H4 (cell line): ENCODE results near the gene AFF3. TPM values are rescaled to one million over a fixed set of nuclear protein-coding genes. Genes with fewer than 3 reads are reported as not detected.
A peak's percentile ranks its signal among the peaks of the same experiment; 100 is the strongest.

Experiments used
- DNase-seq: peaks from one replicate; pipeline ENCODE4 v3.0.0-alpha.2; 2015; ENCODE audit warnings: low spot score
- total RNA-seq: library from RNA; depleted of rRNA; stranded (reverse); fragments of >200 nt; shearing (Covaris generic); gene quantifications from 2 replicates; pipeline ENCODE4 v1.2.3, GENCODE V29; 2014

Gene AFF3
- total RNA-seq, 1 experiment from 2014 or later = 0.37 TPM

DNA sequence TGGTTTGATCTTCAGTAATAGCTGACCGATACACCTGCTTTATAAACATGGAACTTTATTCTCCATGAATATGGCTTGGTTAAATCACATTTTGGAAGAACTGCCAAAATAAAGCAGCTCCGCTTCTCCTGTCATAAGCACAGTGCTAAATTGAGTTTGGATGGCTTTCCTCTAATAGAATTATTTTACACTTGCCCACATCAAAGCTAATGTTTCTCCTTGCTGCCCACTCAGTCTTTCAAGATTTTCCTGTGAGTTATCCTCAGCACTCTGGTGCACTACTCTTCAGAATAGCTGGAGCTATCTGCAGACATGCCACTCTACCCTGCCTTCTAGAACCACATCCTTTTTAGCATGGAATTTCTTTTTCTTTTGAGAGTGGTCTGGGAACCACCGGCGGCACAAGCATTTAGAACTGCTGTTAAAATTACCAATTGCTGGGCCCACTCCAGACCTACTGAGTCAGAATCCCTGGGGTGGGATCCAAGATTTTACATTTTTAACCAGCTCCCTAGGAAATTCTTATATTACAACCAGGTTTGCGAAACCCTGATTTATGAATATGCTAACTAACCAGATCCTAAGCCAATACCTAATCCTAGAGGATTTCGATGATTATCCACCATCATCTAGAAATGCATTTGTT lies 283.3 kb downstream of the AFF3 start:
- no peak for DNase-seq

DNA sequence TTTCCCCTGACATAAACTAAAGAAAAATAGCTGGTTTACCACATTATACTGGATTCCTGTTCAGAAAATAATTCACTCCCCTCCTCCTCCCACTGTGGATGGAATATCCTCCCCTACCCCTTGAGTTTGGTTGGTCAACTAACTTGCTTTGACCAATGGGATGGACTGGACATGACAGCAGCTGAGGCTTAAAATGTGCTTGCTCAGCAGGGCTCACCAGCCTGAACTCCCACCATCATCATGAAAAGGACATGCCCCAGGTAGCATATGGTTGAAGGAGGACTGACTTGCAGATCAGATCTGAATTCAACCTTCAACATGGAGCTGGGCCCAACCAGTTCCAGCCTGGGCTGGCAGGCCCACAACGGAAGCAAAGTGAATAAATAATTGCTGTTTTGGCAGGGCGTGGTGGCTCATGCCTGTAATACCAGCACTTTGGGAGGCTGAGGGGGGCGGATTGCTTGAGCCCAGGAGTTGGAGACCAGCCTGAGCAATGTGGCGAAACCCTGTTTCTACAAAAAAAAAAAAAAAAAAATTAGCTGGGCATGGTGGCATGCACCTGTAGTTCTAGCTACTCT lies 284.4 kb downstream of the AFF3 start:
- DNase-seq = no peak

DNA sequence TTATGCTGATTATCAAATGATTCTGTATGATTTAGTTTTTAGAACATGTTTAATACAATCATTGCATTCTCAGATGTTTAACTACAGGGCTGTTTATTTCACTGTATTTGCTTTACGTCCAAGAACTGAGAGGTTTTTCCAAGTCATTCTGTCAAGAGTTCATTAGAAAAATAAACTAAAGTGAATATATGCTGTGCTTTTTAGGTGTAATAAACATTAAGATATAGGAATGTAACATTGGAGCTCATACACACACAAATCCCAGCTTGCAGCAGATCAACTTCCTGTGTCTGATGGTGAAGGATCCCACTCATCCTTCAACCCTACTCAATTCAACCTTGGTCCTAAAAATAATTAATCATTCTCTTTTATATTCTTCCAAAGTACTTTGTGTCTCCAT lies 285.0 kb downstream of the AFF3 start:
- DNase-seq = no peak

DNA sequence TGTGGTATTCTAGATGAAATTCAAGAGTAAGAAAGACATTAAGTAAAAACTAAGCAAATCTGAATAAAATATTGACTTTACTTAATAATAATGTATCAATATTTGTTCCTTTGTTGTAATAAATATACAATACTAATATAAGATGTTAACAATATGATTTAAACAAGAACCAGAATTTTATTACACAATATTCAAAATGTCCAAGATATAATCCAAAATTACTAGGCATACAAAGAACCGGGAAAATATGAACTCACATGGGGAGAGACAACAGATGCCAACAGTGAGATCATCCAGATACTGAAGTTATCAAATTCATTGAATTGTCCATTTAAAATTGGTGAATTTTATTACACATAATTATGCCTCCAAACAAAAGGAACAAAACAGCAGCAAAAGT lies 286.3 kb downstream of the AFF3 start:
- no peak for DNase-seq

DNA sequence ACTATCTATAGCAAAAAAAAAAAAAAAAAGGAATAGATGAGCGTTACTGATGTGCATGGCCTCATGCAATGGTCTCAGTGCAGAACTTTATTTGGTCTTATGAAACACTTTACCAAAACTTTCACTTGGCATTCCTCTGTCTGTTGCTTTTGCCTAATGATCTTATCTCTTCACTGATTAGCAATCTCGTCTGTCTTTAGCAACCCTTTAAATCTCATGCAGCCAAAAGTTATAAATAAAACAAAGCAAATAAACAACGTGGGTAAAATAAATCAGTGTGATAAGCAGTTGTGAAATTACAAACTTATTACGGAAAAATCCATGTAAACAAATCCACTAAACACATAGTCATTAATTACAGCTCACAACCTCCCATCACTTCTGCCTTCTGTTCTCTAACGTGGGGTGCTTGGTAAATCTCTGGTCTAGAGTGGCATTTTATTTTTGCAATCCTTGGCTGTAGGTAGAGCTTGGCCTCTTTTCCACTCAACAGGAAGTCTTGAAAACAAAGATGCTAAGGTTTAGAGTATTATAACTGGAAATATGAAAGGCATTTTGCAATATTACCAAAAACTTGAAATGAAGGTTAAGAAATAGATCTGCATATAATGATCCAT lies 288.0 kb downstream of the AFF3 start:
- DNase-seq = no peak

DNA sequence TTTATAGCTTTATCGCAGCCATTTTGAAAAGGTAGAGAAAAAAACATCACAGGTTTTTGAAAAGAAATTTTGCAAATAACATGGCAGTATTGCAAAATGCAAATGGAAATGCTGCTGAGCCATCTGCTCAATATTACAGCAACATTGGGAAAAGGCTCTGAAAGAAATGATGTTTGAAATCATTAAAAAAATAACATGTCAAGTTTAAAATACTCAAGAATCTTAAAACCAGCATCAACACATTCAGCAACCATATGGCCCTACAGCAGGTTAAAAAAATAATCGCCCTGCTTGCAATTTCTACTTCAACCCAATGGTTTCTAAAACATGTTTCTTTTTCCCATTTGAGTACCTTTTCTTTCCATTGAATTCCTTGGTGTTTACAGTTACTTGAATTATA lies 289.4 kb downstream of the AFF3 start:
- no peak for DNase-seq

DNA sequence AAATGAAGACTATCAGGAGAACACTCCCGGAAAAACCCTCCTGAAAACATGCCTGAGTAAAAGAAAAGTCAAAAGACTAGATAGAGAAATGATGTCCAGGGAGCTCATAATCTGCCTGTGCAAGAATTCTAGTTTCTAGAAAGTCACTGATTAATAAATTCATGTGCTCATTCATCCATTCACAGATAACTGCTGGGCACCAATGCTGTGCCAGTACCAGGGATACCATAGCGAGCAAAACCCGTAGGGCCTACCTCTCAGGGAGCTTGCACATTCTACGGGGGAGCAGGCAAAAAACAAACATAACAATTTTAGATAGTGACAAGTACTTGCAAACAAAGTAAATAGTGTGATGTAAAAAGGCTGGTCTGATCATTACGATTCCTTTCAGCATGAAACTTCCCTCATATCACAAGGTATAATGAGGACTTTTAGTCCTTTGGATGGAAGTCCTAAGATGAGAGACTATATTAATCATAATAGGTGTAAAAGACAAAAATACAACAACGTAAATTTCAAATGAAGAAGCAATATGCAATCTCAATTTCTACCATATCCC lies 289.9 kb downstream of the AFF3 start:
- no peak for DNase-seq

DNA sequence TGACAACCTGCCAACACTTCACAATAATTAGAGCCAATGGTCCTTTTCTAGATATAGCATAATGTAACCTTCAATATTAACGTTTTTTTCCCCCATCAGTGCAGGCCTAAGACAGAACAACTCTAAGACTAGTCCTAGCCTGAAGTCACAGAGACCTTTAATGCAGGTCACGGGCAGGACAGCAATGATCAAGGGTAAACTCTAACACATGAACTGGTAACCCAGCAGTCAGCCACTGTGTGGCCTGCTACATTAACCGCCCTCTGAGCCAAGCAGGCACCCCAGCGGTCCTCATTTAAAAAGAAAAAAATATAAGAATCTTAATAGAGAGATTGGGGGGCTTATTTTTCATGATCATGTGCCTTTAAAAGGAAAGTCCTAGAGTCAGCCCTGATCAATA lies 290.6 kb downstream of the AFF3 start:
- DNase-seq = no peak

DNA sequence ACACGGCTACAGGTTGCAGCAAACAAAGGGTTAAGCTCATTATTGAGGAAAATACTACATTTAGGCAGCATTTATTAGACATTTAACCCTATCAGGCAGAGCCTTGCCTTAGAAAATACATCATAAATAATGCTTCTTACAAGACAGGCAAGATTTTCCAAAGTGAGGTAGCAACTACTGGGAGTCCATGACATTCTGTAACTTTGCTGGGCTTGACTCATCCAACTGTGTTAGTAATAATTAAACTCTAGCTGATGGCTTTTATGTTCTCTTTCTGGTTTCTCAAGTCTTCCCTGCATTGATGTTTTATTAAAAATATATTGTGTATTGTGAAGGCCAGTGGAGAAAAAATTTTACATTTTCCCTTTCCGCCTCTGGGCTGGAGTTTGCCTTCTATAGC lies 291.3 kb downstream of the AFF3 start:
- no peak for DNase-seq

DNA sequence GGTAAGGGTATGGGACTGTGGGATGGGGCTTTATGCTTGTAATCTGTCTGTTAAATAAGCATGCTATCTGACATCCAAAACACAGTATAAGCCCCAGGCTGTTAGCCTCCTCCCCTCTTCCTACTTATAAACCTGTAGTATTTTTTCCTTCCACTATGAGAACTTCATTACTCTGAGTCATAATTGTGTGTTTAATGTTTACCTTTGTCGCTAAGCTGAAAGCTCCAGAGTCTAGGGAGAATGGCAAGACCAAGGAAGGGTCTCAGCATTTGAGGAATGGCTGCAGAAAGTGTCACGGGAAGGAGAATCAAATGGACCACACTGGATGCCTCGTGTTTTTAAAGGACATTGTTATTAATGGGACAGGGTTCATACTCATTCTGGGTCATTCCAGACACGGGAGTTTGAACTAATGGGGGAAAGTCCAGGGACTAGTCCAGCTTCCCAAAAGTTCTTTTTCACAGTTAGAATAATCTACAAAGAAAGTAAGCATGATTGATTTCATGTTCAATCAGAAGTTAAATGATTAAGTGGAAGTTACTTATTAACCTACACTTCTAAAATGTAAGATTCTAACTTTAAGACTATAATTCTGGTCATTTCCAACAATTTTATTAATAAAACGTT lies 292.2 kb downstream of the AFF3 start:
- DNase-seq = peak; percentile 46

DNA sequence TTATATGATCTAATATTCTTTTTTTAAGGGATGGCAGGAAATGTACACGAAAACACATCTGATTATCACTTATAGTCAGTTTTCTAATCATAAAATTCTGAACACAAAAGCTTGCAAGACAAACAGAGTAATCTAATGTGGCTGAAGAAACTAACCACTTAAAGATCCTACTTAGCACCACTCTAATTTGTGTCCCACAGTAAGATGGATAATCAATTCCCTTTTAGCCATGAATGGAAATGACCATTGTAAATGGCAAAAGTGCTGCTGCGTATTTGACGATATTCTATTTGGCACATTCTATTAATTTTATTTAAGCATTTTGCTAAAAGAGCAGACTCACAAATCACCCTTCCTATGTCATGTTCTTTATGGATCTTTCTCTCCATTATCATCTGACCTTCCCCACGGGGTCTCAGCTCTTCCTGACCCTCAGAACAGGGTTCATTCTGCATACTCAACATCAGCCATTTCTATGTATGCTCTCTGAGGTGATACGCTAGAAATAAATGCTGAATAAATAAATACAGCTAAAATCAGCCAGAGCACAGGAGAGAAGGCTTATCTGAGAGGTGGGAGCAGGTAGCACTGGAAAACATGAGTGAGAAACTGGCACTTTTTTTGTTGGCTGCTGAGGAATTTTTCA lies 295.8 kb downstream of the AFF3 start:
- DNase-seq = no peak

DNA sequence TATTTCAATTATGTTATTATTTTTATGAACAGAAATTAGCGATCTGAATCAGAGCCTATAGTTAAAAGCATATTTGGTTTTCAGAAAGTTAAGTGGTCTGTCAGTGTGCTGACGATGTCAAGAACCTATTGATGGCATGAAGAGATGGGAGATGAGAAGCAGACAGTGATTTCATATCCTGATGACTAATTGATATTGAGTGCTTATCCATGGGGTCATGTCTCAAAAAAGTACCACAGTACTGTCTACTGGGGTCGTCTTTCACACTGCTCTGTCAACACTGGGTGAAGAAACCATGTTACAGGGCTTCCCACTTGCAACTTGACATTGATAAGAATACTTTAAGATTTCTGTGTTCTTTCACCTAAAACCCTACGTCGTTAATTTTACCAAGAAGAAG lies 297.1 kb downstream of the AFF3 start:
- no peak for DNase-seq

DNA sequence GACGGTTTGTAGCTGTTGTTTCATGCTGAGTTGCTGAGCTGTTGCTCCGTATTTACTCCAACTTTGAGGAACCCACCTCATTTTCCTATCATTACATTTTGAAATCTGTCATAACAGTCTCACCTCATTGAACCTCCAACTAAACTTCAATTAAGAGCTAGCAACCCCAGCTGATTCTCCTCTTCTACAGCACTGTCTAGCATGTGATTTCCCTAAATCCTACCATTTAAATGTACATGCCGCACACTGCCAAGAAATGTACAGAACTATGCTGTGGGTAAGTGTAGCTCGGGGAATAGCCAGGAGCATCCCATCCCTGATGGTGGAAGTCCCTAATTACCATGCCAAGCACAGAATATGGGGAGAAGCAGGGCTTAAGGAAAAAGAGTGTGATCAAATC lies 299.9 kb downstream of the AFF3 start:
- no peak for DNase-seq

DNA sequence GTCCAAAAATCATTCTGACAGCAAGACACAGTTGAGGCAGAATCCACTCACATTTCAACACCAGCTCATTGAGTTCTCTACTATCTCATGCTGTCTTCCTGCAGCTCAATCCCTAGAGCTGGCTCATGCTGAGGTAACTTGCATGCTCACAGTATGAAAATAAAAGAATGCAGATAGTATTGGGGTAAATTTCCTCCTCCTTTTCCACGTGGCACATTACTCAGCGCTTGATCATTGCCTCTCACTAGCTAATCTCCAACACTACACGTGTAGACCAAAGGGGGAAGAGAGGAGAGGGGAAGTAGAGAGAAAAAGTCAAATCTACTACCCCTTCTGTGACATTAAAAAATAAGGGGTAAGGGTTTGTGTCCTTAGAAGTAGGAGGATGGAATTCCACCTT lies 300.6 kb downstream of the AFF3 start:
- no peak for DNase-seq

DNA sequence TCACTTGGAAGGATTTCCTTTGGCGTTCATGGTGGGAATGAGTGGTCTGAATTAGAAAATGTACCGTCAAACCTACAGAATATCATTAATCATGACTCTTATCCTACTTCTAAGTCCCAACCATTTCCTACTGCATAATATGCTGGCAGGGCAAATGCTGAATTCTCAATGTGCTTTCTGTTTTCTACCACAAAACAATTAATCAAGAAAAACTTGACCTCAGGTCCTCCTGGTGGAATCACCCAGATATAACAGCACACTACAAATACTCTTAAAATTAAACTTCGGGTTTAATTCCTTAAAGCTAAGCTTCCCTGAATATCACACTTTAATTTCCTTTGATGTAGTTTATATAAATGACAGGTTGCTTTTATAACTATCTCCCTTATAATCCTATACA lies 301.6 kb downstream of the AFF3 start:
- no peak for DNase-seq

DNA sequence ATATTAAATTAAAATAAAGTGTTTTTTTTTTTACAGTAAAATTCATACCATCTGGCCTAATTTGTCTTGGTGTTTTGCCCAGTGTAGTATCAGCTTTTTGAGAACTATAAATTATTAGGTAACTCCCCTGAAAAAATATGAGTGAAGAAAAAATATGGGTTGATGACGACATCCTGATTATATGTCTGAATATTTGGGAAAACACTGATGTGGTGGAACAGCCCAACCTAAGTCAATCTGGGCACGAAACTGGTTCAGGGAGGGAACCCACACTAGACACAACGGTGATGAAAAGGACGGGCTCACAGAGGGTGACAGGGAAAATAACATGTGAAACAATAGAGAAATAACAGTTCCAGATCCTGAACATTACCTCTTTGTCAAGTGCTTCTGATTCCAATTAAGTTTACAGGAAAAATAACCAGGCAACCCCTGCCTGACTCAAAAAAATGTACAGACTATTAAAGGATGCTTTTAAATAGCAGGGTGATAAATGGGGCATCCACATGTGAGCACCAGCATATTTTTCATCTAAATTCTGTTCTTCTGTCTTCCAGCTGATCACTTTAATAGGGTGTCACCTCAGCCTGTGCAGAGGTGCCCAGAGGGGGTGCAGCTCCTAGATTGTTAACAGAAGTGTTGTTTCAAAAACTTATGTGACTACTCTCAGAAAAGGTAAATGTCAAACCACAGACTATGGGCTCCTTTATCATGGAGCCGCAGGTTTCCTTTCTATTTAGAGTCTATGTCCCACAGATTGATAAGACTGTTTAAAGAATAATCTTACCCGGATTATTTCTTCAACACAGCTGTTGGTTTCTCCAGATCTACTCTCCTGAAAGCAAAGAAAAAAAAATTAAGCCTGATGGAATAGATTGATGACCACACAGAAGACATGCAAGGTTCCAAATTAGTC lies 305.4 kb downstream of the AFF3 start:
- no peak for DNase-seq

DNA sequence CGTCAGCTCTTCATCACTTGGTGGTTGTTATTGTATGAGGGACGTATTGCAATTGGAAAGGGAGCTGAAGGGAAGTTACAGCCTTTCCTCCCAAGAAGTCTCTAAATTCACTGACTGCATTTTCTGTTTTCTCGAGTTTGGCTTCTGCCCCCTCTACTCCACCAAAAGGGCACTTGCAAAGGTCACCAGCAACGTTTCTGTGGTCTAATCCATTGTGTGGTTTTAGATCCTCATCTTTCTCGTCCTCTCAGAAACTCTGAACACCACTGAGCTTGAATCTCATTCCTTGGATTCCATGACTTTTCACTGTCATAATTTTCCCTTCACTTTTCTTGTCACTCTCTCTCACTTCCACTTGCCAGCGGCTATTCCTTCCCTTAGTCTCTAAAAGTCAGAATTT lies 308.0 kb downstream of the AFF3 start:
- no peak for DNase-seq

DNA sequence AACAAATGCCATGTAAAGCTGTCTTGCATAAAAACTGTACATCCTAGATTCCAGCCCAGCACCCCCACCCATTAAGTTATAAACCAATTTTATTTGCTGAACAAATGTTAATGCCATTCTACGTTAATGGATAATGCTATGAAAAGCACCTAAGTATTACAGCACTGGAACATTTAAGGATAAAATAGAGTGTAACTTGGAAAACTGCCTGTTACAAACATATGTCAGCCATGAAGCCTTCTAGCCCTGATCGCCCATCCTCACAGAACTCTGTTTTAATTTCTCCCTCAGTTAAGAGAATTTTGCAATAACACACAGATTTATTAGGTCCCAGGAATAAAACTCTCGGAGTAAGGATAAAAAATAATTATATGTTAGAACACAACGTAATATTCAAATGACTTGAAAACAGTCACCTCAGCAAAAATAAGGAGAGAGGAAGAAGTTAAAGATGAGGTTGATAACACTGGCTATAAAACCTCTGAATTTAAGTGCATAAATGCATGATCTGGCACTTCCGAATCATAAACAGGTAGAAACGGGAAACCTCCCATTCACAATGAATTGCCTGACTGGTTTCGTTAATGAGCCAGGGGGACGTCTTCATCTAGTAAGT lies 308.7 kb downstream of the AFF3 start:
- no peak for DNase-seq

DNA sequence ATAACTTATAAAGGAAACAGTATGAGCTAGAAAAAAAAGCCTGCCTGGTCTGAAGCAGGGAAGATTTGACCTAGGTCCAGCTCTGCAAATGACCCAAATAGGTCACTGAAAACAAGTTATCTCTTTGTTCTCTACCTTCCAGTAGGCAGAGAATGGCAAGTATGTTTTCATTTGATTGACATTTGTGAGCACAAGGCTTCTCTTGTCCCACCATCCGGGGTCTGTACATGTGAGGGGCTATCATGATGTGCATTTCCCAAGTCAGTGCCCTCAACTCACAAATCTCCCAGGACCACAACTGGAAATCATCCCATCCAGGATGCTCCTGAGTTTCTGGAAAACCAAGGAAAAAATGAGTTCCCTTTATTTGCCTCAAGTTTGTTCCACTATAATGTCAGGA lies 309.5 kb downstream of the AFF3 start:
- DNase-seq = no peak

DNA sequence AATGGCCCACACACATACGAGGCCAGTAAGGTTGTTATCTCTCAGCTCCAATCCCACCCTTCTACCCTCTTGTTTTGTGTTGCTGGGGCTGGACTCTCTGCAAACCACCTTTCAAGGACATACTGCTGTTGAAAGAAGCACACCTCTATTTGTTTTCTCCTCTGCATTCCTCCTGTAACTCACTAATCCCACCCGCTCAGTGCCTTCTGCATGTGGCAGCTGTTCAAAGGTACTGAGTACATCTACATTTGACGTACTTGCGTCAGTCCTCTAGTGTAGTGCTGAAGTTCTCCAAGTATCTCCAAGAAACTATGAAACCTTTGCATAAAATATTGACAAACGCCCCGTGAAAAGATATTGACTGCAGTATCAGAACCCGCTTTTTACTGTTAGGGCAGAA lies 310.6 kb downstream of the AFF3 start:
- no peak for DNase-seq
